T-helper 2 cell (primary cell): Measurements from ENCODE around the gene SELE.

Source experiments
- DNase-seq, 5 experiments: peaks; one replicate each; pipeline versions ENCODE4 v3.0.0 to v3.0.0-alpha.2; 2012 to 2022

Gene SELE

DNA sequence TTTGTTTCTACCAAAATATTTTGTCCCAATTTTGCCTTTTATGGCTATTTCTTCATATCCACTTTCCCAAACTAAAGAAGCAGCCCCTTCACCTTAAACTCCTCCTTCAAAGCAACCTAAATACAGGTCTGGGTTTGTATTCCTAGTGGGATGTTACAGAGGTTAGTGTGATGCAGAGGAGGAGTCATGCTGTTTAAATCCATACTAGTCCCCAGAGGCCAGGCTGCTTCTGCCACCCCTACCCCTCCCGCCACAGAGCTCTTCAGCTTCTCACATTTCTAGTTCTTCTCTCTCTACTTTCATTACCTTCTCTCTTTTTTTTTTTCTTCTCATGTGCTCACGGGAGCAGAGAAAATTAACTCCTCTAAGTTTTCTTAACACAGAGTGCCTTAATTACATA lies 51.8 kb downstream of the SELE start:
- DNase-seq = no peak

DNA sequence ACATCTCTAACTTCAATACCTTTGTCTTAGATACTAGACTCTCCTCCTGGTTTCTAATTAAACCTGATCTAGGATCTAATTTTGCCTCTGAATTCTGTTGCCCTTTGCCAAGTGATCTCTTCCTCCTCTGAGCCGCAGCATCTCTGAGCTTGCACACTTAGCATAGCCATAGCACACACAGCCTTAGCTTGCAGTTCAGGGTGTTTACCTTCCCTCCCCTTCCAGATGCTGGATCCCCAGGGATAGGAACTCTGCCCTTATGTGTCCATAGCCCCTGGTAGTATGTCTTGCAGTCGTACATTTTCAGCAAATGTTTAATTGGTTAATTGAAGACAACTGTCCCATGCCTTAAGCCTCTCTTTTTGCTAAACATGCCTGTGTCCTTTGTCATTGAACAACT lies 52.7 kb downstream of the SELE start:
- no peak for DNase-seq

DNA sequence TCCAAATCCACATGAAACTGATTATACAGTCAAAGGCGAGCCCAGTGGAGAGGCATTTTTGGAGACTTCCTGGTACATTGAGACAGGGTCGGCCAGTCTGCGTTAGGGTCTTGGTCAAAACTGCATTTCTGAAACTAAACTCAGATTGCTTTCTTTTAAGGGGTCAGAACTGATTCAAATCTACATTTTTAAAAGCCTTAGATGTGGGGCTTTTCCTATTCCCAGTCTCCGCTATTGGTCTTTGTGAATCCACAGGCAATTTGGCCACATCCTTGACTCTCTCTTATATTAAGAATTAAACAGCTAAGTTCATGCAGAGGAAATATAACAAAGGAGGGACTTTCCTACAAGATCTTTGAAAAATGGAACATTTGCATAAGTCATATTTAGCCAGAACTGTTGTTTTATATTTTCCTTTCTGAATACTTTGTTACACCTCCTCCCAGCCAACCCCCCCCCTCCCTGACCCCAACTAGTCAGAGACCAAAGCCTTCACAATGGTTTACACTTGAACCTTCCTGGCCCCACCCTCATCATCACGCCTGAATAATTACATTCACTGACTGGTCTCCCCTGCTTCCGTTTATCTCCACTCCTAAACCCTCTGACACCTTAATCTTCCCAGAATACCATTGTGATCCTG lies 53.4 kb downstream of the SELE start:
- peak in 1 of 5 experiments; percentile 30 for DNase-seq

DNA sequence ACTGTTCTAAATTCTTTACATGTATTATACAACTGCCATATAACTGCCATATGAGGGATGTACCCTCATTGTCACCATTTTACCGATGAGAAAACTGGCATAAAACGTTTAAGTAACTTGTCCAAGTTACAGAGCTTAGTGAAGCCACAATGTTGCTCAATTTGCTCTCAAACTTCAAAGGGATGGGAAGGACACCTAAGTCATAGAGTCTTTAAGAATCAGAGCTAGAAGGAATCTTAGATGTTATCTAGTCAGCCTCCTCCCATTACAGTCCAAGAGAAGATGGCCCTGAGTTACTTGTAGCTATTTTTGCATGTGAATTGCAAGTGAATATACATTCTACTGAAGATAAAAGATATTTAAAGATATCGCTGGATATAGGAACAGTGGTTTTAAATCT lies 54.2 kb downstream of the SELE start:
- no peak for DNase-seq

DNA sequence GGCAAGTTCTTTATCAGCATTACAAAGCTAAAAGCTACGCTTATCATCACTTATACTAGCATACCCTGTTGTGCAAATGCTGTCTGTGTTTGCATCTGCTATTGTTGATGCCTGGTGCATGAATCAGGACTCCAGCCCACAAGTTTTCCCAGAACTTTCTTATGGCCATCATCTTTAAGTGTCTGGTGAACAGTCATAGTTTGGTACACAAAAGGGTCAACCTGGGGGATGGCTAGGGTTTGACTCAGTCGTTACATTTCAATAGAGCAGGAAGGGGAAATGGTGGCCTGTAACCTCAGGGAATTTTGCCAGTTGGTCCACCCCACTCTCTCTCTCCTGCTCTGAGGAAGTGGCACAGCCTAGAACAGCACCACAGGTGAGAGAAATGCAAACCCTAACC lies 57.9 kb downstream of the SELE start:
- DNase-seq = no peak
